ENCODE data around the gene KRT85.

KRT85 gene

DNA sequence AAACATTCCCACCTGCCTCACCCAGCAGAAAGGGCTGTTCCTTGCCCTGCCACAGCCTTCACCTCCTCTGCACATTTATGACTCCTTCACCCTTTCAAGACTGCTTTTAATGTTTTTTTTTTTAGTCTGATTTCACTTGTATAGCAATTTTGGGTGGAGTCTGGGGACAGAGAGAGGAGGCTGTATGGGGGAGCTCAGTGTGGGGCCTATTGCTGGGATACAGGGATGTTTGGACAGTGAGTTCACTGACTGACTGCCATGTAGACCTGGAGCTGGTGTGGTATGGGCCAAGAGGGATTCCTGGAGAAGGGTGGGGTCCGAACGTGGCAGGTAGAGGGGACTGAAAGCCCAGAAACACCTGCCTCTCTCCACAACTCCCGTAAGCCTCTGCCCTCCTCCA is 1.9 kb upstream of the KRT85 start:
- TF ChIP-seq, protein P1, sequence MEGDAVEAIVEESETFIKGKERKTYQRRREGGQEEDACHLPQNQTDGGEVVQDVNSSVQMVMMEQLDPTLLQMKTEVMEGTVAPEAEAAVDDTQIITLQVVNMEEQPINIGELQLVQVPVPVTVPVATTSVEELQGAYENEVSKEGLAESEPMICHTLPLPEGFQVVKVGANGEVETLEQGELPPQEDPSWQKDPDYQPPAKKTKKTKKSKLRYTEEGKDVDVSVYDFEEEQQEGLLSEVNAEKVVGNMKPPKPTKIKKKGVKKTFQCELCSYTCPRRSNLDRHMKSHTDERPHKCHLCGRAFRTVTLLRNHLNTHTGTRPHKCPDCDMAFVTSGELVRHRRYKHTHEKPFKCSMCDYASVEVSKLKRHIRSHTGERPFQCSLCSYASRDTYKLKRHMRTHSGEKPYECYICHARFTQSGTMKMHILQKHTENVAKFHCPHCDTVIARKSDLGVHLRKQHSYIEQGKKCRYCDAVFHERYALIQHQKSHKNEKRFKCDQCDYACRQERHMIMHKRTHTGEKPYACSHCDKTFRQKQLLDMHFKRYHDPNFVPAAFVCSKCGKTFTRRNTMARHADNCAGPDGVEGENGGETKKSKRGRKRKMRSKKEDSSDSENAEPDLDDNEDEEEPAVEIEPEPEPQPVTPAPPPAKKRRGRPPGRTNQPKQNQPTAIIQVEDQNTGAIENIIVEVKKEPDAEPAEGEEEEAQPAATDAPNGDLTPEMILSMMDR (IDR thresholded peaks at IDR 0.05; ENCODE audit: control insufficient read depth, insufficient read depth, low read depth, low read length, missing control alignments), result no peak
- H3K4me3 ChIP-seq (ENCODE audit: control insufficient read depth, low read depth, low read length), result no peak overlapping the region
- no peak for DNase-seq (ENCODE audit: low read depth)

DNA sequence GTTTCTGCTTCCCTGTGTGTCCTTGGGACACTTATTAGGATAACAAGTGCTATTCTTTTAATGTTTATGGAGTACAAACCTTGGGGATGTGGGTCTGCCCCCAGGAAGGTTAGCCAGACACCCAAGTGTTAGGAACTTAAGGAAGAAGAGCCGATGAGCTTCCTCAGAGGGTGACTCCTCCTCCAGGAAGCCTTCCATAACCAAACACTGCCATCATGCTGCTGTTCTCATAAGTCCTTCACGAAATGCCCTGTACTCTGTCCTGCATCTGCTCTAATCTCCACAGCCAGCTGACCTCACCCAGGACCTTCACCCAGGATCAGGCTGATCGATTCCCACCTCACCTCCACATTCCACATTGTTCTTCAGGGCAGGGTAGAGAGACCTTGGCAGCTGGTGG is 1.2 kb upstream of the KRT85 start:
- DNase-seq (ENCODE audit: low read depth), result no peak
- TF ChIP-seq, protein P1 (IDR thresholded peaks at IDR 0.05; ENCODE audit: control insufficient read depth, insufficient read depth, low read depth, low read length, missing control alignments), result no peak
- H3K4me3 ChIP-seq (ENCODE audit: control insufficient read depth, low read depth, low read length), result no peak overlapping the region

DNA sequence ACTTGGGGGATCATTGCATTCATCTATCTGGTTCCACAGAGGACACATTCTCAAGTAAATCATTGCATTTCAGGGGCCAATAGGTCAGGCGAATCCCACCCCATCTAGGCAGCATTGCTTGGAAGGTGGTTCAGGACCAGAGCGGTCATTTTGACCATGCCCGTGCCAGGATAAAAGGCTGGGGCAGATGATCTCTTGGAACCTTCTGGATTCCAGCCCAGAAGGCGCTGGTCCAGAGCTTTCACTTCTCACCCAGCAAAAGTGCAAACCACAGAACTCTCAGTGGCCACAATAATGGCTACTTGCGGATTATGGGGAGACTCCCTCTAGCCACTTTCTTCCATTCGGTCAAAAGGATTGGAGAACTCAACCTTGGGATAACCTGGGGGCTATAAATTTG is 595 bp upstream of the KRT85 start:
- TF ChIP-seq, protein P1 (IDR thresholded peaks at IDR 0.05; ENCODE audit: control insufficient read depth, insufficient read depth, low read depth, low read length, missing control alignments), result no peak
- no peak for DNase-seq (ENCODE audit: low read depth)
- no peak overlapping the region for H3K4me3 ChIP-seq (ENCODE audit: control insufficient read depth, low read depth, low read length)

DNA sequence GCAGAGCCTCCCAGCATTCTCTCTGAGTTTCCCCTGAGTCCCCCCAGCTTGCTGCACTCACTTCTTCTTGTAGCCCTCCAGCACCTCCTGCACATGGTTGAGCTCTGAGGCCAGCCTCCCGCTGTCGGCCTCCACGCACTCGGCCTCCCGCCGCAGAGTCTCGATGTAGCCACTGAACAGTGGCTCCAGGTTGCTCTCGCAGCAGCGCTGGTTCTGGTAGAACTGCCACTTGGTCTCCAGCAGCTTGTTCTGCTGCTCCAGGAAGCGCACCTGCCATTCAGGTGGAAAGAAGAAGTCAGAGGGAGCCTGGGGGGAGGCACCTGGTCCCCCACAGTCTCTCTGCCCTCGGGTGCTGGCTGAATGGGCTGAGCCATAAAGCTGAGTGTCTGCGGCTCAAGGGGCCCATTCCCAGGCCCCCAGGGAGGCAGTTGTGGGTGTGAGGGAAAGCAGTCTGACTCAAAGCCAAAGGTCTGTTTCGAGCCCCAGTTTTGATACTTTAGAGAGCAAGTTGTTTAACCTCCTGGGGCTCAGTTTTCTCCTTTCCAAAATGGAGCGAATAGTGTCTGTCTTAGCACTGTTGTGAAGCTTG is 2.3 kb downstream of the KRT85 start:
- H3K4me3 ChIP-seq (ENCODE audit: control insufficient read depth, low read depth, low read length), result no peak overlapping the region
- TF ChIP-seq, protein P1 (IDR thresholded peaks at IDR 0.05; ENCODE audit: control insufficient read depth, insufficient read depth, low read depth, low read length, missing control alignments), result no peak
- DNase-seq (ENCODE audit: low read depth), result no peak

DNA sequence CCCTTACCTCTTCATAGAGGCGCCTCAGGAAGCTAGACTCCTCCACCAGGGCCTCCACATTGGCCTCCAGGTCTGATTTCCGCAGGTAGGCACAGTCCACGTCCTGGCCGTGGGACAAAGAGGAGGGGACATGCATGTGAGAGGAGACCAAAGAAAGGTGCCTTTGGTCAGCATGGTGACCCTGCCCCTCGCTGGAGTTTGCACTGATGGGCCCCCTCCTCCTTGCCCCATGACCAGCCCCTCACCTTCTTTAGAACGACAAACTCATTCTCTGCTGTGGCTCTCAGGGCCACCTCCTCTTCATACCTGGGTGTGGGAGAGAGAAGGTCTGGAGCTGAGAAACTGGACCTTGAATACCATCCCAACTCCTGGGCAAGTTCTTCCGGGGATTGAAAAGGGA is 3.2 kb downstream of the KRT85 start:
- H3K4me3 ChIP-seq (ENCODE audit: control insufficient read depth, low read depth, low read length), result no peak overlapping the region
- no peak for DNase-seq (ENCODE audit: low read depth)
- TF ChIP-seq, protein P1 (IDR thresholded peaks at IDR 0.05; ENCODE audit: control insufficient read depth, insufficient read depth, low read depth, low read length, missing control alignments), result no peak

DNA sequence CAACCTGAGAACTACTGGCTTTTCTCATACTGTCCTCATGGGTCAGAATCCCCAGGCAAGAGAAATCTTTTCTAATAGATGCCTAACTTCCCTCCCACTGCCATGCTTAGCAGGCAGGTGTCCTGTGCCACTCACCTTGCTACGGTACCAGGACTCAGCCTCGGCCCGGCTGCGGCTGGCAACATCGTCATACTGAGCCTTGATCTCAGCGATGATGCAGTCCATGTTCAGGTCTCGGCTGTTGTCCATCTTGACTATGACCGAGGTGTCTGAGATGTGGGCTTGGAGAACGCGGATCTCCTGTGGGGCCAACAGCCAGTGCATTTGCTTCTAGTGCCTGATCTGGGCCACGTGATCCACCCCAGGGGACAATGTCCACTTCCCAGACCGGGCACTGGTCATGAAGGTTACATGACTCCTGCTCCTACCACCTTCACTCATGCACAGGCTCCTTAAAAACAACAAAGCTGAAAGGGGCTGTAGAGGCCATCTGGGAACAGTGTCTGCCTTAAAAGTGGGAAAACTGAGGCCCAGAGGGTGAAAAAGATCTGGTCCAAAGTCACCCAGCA is 4.1 kb downstream of the KRT85 start:
- no peak overlapping the region for H3K4me3 ChIP-seq (ENCODE audit: control insufficient read depth, low read depth, low read length)
- TF ChIP-seq, protein P1 (IDR thresholded peaks at IDR 0.05; ENCODE audit: control insufficient read depth, insufficient read depth, low read depth, low read length, missing control alignments), result no peak
- DNase-seq (ENCODE audit: low read depth), result no peak

Measured in AG09309 (cell line).